HUES6 (cell line): ENCODE measurements around the gene SMOC1.
"Not testable (repeated sequence)": the region's sequence is repeated elsewhere in the genome, so short reads cannot be mapped to it uniquely, and the experiment has no call there.

ENCODE experiments used
- H3K27ac ChIP-seq: 2 replicates; pipeline ENCODE4 v1.7.0; 2013; ENCODE audit warnings: low read depth, mild to moderate bottlenecking, low read length, inconsistent platforms
- H3K27me3 ChIP-seq: 2 replicates; pipeline ENCODE4 v1.6.1; 2013; ENCODE audit warnings: low read length; ENCODE audit not compliant: control insufficient read depth, insufficient read depth
- H3K36me3 ChIP-seq: 2 replicates; pipeline ENCODE4 v1.6.1; 2013; ENCODE audit warnings: low read length; ENCODE audit not compliant: control insufficient read depth, insufficient read depth
- H3K4me1 ChIP-seq: 2 replicates; pipeline ENCODE4 v1.6.1; 2013; ENCODE audit warnings: low read length; ENCODE audit not compliant: control insufficient read depth, insufficient read depth
- H3K4me3 ChIP-seq: 2 replicates; pipeline ENCODE4 v1.5.1; 2013; ENCODE audit warnings: low read depth, low read length
- H3K9ac ChIP-seq: one replicate; pipeline ENCODE4 v1.6.1; 2013; ENCODE audit warnings: mild to moderate bottlenecking, low read length
- H3K9me3 ChIP-seq: 2 replicates; pipeline ENCODE4 v1.6.1; 2013; ENCODE audit warnings: low read depth, low read length; ENCODE audit not compliant: control insufficient read depth, insufficient read depth

The SMOC1 gene

DNA sequence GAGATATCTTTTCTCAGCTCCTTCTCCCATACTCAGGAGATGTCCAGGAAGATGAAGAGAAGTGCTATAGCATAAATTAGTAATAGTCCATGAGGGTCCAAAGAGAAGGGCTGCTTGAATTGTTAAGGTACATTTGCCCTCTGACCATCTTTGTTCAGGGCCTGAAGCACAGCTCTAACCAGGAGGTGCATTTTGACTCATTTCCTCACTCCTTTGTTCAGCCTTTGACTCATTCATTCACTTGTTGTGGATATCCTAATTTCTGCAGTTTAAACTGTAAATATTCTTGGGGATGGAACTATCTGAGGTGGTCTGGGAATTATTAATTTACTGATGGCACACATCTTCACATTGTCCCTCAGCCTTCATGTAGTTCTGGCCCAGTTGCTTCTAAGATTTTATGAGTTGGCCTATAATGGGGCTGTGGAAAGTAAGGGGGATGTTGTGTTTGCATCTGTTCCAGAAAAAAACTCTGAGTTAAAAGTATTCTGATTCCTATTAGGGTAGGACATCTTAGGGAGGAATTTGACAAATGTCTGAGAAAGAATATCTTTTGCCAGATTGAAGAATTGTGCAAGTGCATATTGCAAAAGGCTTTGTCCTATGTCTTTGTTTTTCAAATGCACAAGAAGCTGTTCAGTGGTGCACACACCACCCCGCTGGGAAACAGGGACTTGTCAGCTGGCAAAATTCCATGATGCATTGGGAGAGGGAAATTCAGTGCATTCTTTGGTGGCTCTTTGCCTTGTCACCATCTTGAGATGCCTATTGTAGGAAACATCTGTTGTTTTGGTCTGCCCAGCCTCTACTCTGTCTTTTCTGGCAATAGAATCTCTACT lies 22.1 kb downstream of the SMOC1 start:
- no peak overlapping the region for H3K27ac ChIP-seq
- peaks cover 24% of the 10 kb centered on the region for H3K9me3 ChIP-seq
- H3K27me3 ChIP-seq = peaks cover 6% of the 10 kb centered on the region; the same call in 1 of the 2 replicates
- no peaks in the 10 kb centered on the region for H3K4me1 ChIP-seq
- no peak overlapping the region for H3K9ac ChIP-seq
- no peaks in the 10 kb centered on the region for H3K36me3 ChIP-seq
- H3K4me3 ChIP-seq = no peak overlapping the region

- H3K9ac ChIP-seq = not testable (repeated sequence)
Measured at GRCh38 chr14:69903046-69903445, 23.8 kb downstream of the SMOC1 start.

DNA sequence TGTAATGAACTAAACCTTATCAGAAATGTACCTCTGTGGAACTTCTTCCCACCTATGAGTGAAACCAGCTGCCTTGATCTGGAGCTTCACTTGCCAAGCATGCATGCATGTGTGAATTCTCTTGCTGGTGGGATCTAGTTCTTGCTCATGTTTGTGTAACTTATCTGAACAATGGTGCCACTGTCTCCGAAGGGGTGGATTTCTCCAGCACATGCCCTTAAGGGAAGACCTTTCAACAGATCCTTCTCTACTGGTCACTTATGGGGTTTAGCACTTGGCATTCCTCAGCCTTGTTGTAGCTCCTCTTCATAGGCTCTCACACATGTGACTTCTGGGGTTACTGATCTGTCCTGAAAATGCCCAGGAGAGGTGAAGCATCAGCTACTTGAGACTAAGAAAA lies 25.0 kb downstream of the SMOC1 start:
- no peak overlapping the region for H3K27ac ChIP-seq
- no peaks in the 10 kb centered on the region for H3K36me3 ChIP-seq
- peaks cover 13% of the 10 kb centered on the region; the same call in 1 of the 2 replicates for H3K9me3 ChIP-seq
- H3K27me3 ChIP-seq = peaks cover 9% of the 10 kb centered on the region; the same call in 1 of the 2 replicates
- no peak overlapping the region for H3K9ac ChIP-seq
- H3K4me3 ChIP-seq = no peak overlapping the region
- no peaks in the 10 kb centered on the region for H3K4me1 ChIP-seq

More at GRCh38 chr14:69903046-69903445, 23.8 kb downstream of the SMOC1 start:
- not testable (repeated sequence) for H3K4me1 ChIP-seq, H3K27ac ChIP-seq, H3K4me3 ChIP-seq, H3K27me3 ChIP-seq, H3K36me3 ChIP-seq
- peaks cover 13% of the 10 kb centered on the region; the same call in 1 of the 2 replicates for H3K9me3 ChIP-seq

DNA sequence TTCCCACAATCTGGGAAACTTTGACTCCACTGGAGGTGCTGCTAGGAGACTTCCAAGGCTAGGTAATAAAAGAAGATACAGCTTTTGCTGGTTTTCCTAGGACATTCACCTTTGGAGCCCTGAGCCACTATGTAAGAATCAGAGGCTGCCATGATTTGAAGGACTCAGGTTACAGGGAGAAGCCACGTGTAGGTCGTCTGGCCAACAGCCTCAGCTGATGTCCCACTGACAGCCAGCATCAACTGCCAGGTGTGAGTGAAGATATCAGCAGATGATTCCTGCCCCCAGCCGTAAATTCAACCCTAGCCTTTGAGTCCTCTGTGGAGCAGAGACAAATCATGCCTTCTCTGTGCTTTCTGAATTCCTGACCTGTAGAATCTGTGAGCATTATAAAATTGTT lies 27.0 kb downstream of the SMOC1 start:
- Histone ChIP-seq H3K9ac (no peak overlapping the region), H3K27ac (no peak overlapping the region), H3K4me3 (no peak overlapping the region), H3K4me1 (no peaks in the 10 kb centered on the region), H3K36me3 (no peaks in the 10 kb centered on the region), H3K9me3 (peaks cover 9% of the 10 kb centered on the region; the same call in 1 of the 2 replicates), H3K27me3 (peaks cover 9% of the 10 kb centered on the region; the same call in 1 of the 2 replicates)

DNA sequence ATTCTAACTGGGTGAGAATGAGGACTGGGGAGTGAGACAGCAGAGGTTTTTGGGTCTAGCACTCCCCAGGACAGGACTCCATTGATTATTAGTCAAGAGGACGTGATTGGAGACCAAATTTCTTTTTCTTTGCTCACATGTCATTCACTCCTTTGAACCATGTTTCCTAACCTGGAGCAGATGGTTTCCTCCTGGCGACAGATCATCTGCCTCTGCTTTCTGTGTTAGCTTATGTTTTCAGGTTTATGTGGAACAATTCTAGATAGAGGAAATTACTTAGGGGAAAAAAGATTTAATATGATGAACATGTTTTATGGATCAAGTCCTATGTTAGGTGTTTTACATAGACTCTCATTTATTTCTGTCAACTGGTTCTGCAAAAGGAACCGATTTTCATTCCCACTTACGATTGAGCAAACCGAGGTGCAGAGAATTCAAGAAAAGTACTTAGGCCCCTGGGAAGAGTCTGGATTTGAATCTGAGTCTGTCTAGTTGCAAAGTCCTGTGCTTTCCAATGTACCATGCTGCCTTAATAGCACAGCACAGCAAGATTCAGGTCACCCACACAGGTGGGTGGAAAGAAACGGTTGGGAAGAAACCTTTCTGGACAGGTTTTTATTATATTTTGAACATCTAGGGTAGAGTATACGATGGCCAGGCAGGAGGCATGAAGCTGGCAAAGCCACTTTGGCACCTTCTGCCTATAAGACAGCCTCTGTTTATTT lies 30.8 kb downstream of the SMOC1 start:
- Histone ChIP-seq H3K9ac (no peak overlapping the region), H3K27ac (no peak overlapping the region), H3K36me3 (no peaks in the 10 kb centered on the region), H3K4me3 (no peak overlapping the region), H3K27me3 (peaks cover 9% of the 10 kb centered on the region; the same call in 1 of the 2 replicates), H3K9me3 (no peaks in the 10 kb centered on the region), H3K4me1 (no peaks in the 10 kb centered on the region)

DNA sequence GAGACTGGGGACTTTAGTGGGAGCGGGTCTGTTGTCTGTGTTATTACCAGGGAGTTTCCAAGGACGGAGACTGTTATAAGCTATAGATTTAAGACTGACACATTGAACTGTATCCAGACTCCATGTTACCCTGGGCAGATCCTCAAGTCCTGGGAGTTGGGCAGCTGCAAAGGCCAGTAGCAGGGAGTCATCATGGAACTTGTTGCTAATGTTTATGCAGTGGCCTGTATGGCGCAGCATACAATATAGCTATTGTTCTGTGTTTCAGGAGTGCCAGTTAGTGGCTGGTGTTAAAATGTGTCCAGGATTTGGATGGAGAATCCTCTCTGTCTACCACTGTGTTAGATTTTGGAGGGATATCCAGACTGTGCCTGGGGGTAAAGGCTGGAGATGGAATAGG lies 31.7 kb downstream of the SMOC1 start:
- no peaks in the 10 kb centered on the region for H3K9me3 ChIP-seq
- no peaks in the 10 kb centered on the region for H3K4me1 ChIP-seq
- no peak overlapping the region for H3K27ac ChIP-seq
- H3K9ac ChIP-seq = no peak overlapping the region
- no peaks in the 10 kb centered on the region for H3K36me3 ChIP-seq
- no peak overlapping the region for H3K4me3 ChIP-seq
- H3K27me3 ChIP-seq = peaks cover 8% of the 10 kb centered on the region; the same call in 1 of the 2 replicates

GRCh38 chr14:69913686-69914085 lies 34.5 kb downstream of the SMOC1 start:
- Histone ChIP-seq H3K9ac (no peak overlapping the region), H3K9me3 (no peaks in the 10 kb centered on the region), H3K27ac (no peak overlapping the region), H3K36me3 (no peaks in the 10 kb centered on the region), H3K4me3 (no peak overlapping the region), H3K27me3 (no peaks in the 10 kb centered on the region), H3K4me1 (no peaks in the 10 kb centered on the region)

DNA sequence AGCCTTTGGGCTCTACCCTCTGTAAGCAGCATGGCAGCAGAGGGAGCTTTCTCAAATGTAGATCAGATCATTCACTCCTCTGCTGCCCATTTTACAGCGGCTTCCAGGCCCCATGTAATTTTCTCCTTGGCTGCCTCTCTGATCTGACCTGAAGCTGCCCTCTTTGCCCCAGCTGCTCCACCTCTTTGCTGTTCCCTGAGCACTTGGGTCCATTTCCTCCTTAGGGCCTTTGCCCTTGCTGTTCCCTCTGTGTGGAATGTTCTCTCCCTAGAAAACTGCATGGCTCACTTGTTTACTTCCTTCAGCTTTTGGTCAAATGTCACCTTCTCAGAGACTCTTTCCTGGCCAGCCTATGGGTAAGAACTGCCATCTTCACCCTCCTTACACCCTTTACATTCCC lies 37.2 kb downstream of the SMOC1 start:
- Histone ChIP-seq H3K27me3 (no peaks in the 10 kb centered on the region), H3K9ac (no peak overlapping the region), H3K27ac (no peak overlapping the region), H3K4me3 (no peak overlapping the region), H3K4me1 (no peaks in the 10 kb centered on the region), H3K36me3 (no peaks in the 10 kb centered on the region), H3K9me3 (no peaks in the 10 kb centered on the region)

GRCh38 chr14:69917287-69917686 lies 38.1 kb downstream of the SMOC1 start:
- H3K4me1 ChIP-seq = no peaks in the 10 kb centered on the region
- H3K27ac ChIP-seq = no peak overlapping the region
- no peak overlapping the region for H3K4me3 ChIP-seq
- H3K36me3 ChIP-seq = no peaks in the 10 kb centered on the region
- H3K9me3 ChIP-seq = no peaks in the 10 kb centered on the region
- no peaks in the 10 kb centered on the region for H3K27me3 ChIP-seq
- no peak overlapping the region for H3K9ac ChIP-seq

DNA sequence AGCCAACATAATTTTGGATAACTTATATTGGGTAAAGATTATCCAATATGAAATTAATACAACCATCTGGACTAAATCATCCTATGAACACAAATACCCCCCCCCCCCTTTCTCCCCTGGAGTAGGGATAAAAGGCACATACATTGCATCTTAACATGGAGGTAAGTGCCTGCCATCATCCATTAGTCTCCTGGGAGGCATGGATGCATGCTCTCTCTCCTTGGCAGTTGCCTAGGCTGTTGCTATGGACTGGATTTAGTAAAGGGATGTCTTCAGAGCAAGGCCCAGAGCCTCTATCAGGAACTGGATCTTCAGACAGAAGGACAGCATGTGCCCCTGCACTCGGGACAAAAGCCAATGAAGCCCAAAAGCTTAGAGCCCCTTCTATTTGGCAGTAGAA lies 40.6 kb downstream of the SMOC1 start:
- Histone ChIP-seq H3K36me3 (no peaks in the 10 kb centered on the region), H3K27me3 (no peaks in the 10 kb centered on the region), H3K27ac (no peak overlapping the region), H3K9me3 (no peaks in the 10 kb centered on the region), H3K4me1 (no peaks in the 10 kb centered on the region), H3K4me3 (no peak overlapping the region), H3K9ac (no peak overlapping the region)

GRCh38 chr14:69921052-69921451 lies 41.8 kb downstream of the SMOC1 start:
- H3K27ac ChIP-seq = no peak overlapping the region
- no peaks in the 10 kb centered on the region for H3K9me3 ChIP-seq
- no peaks in the 10 kb centered on the region for H3K4me1 ChIP-seq
- H3K27me3 ChIP-seq = peaks cover under 1% of the 10 kb centered on the region; the same call in 1 of the 2 replicates
- H3K36me3 ChIP-seq = no peaks in the 10 kb centered on the region
- H3K4me3 ChIP-seq = no peak overlapping the region
- no peak overlapping the region for H3K9ac ChIP-seq
